Subcutaneous adipose tissue (tissue), 4 donors: ENCODE data around the gene DBNDD2. TPM values are rescaled to one million over a fixed set of nuclear protein-coding genes. Genes with fewer than 3 reads are reported as not detected.

ENCODE experiments used
- CTCF ChIP-seq: fragments of 450-650 bp; IDR thresholded peaks from one replicate; pipeline ENCODE4 v1.5.1; 2016; ENCODE audit warnings: low read depth, mild to moderate bottlenecking, control low read depth, antibody characterized with exemption, moderate library complexity
- total RNA-seq, 4 donors: library from RNA; depleted of rRNA; stranded (reverse); fragments of >200 nt; gene quantifications; one replicate each; pipeline ENCODE4 v1.1.0, GENCODE V29; 2016

DBNDD2 gene
- total RNA-seq, 4 donors from 2014 or later: 20.5 to 42.3 (median 24.3) TPM

- no peak for TF ChIP-seq CTCF
Measured at GRCh38 chr20:45429618-45430017, 21.5 kb downstream of the DBNDD2 start.

GRCh38 chr20:45432294-45432693 is 24.2 kb downstream of the DBNDD2 start:
- no peak for TF ChIP-seq CTCF

GRCh38 chr20:45433316-45433715 is 25.2 kb downstream of the DBNDD2 start:
- no peak for TF ChIP-seq CTCF

GRCh38 chr20:45433976-45434375 is 25.9 kb downstream of the DBNDD2 start:
- TF ChIP-seq CTCF: no peak

- TF ChIP-seq CTCF: no peak
Measured at GRCh38 chr20:45436732-45437485, 28.8 kb downstream of the DBNDD2 start.

DNA sequence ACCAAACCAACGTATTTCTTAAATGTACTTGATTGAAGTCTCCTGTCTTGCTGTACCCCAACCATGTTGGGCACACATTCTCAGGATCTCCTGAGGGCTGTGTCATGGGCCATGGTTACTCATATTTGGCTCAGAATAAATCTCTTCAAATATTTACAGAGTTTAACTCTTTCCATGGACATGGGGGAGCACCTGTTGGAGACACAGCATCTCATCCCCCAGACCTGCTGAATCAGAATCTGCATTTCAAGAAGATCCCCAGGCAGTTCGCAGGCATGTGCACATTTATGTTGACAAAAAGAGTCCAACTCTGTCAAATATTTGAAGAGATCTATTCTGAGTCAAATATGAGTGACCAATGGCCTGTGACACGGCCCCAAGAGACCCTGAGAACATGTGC is 32.3 kb downstream of the DBNDD2 start:
- TF ChIP-seq CTCF: no peak

GRCh38 chr20:45440891-45441685 is 33.0 kb downstream of the DBNDD2 start:
- no peak for TF ChIP-seq CTCF
